Activated T-helper 1 cell treated with anti-CD3 and anti-CD28 coated beads, Interleukin-12 subunit alpha, Interleukin-12 subunit beta, Interleukin-2, Interleukin-4 antibody, amounts not matched to agents 30 ng/mL and 10 ng/mL and 1 ng/mL, durations not matched to agents 14 hours and 24 hours and 36 hours (primary cell): ENCODE measurements around the gene ASIC3. TPM values are rescaled to one million over a fixed set of nuclear protein-coding genes. Genes with fewer than 3 reads are reported as not detected.

ENCODE experiments used
- DNase-seq: peaks from one replicate; pipeline ENCODE4 v3.0.0; 2021; ENCODE audit warnings: low spot score
- H3K27ac Mint-ChIP-seq: one replicate; pipeline ENCODE4 v1.8.0; 2021; ENCODE audit warnings: mild to moderate bottlenecking, mixed read lengths
- H3K27me3 Mint-ChIP-seq: one replicate; pipeline ENCODE4 v1.8.0; 2022; ENCODE audit warnings: mild to moderate bottlenecking, moderate library complexity, mixed read lengths; ENCODE audit not compliant: insufficient read depth
- H3K36me3 Mint-ChIP-seq: one replicate; pipeline ENCODE4 v1.8.0; 2021; ENCODE audit warnings: low read depth, mixed read lengths
- H3K4me1 Mint-ChIP-seq: one replicate; pipeline ENCODE4 v1.8.0; 2021; ENCODE audit warnings: low read depth, mixed read lengths
- H3K4me3 Mint-ChIP-seq: one replicate; pipeline ENCODE4 v1.8.0; 2021; ENCODE audit warnings: mild to moderate bottlenecking, moderate library complexity, mixed read lengths
- H3K9me3 Mint-ChIP-seq: one replicate; pipeline ENCODE4 v1.8.0; 2021; ENCODE audit warnings: mixed read lengths
- intact Hi-C: fragments of 100-400 bp; cut with micrococcal nuclease; formaldehyde crosslinking; loops from one replicate; pipeline ENCODE4 v1.15.1; 2024
- total RNA-seq: library from RNA; stranded (reverse); gene quantifications from 2 replicates; pipeline ENCODE4 v1.2.3, GENCODE V29; 2022

Gene ASIC3
- total RNA-seq, 1 donor from 2014 or later, result 1.9 TPM

GRCh38 chr7:151057506-151057988 lies 9.2 kb downstream of the ASIC3 start, which contains the start of gene CDK5:
Gene CDK5, minus strand, starts transcription at chr7:151057897. Its CDS starts 49 bp downstream, at chr7:151057848.
- H3K4me1 Mint-ChIP-seq, result peaks cover 53% of the 10 kb centered on the region
- intact Hi-C loops, result loop anchor here (1.0 kb wide), 1 partner anchor 49 kb away; no protein-coding TSS in a partner anchor
- H3K27me3 Mint-ChIP-seq, result no peaks in the 10 kb centered on the region
- peak within 1 kb of the TSS; percentile 92 for H3K27ac Mint-ChIP-seq
- peaks cover 4% of the 10 kb centered on the region for H3K36me3 Mint-ChIP-seq
- no peaks in the 10 kb centered on the region for H3K9me3 Mint-ChIP-seq
- H3K4me3 Mint-ChIP-seq, result peak within 1 kb of the TSS; percentile 93
- DNase-seq, result no peak

GRCh38 chr7:151057989-151058780 lies 9.9 kb downstream of the ASIC3 start:
- Mint-ChIP-seq H3K4me1 (peaks cover 46% of the 10 kb centered on the region), H3K27ac (peak overlapping the region; percentile 92), H3K9me3 (no peaks in the 10 kb centered on the region), H3K36me3 (no peaks in the 10 kb centered on the region), H3K4me3 (peak overlapping the region; percentile 93), H3K27me3 (no peaks in the 10 kb centered on the region)
- peak; percentile 95 for DNase-seq
- intact Hi-C loops, result loop anchor here (1.0 to 2.0 kb wide), 7 partner anchors 19 to 736 kb away; partner anchors contain the start of genes ABCB8, ABCF2 and FASTK

DNA sequence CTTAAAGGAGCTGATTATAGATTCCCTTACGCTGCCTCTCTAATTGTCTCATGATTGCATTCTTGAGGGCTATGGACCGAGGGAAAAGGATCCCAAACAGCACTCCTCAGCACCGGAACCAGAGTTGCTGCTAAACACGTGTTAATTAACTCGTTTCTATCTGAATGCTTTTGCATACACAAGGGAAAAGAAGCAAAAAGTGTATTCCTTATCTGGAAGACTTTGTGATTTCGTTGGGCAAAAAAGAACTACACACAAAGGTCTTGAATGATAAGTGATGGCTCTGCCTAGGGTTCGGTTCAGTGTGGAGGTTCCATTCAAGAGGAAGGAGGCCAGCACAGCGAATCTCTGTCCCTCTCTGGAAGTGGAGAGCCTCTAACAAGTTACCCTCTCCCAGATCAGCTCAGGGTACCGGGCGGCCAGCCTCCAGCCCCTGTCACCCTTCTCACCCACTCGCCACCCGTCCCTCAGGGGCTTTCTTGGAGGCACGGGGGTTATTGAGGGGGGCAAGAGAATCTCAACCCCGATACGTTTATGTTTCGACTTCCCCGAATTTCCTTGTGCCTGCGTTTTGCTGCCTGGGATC lies 10.5 kb downstream of the ASIC3 start:
- Mint-ChIP-seq H3K4me1 (peaks cover 44% of the 10 kb centered on the region), H3K4me3 (peak overlapping the region; percentile 93), H3K27me3 (no peaks in the 10 kb centered on the region), H3K27ac (peak overlapping the region; percentile 92), H3K36me3 (no peaks in the 10 kb centered on the region), H3K9me3 (no peaks in the 10 kb centered on the region)
- intact Hi-C loops, result loop anchor here (1.0 to 2.0 kb wide), 7 partner anchors 20 to 737 kb away; partner anchors contain the start of genes ABCB8, ABCF2 and FASTK
- DNase-seq, result no peak

GRCh38 chr7:151059367-151060112 lies 11.2 kb downstream of the ASIC3 start, which contains the start of gene SLC4A2:
Gene SLC4A2, plus strand, starts transcription at chr7:151059589. Its CDS starts 2,399 bp downstream, at chr7:151061988.
- Mint-ChIP-seq H3K4me1 (peaks cover 44% of the 10 kb centered on the region), H3K27me3 (no peaks in the 10 kb centered on the region), H3K36me3 (no peaks in the 10 kb centered on the region), H3K27ac (peak within 1 kb of the TSS; percentile 92), H3K9me3 (no peaks in the 10 kb centered on the region), H3K4me3 (peak within 1 kb of the TSS; percentile 93)
- DNase-seq, result peak; percentile 70
- intact Hi-C loops, result loop anchor here (1.0 to 2.0 kb wide), 2 partner anchors 41 to 52 kb away; no protein-coding TSS in a partner anchor

DNA sequence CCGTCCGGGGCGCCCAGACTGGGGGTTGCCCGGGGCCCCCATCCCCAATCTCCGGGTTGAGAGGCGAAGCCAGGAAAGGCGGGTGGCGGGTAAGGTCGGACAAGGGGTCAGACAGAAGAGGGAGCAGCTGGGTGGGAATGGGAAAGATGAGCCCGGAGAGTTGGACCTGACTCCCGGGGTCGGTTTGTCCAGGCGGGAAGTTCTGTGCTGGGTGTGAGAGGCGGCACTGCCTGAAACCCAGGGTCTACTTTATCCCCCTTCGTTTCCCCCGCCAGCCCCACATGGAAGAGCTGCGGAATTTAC lies 11.7 kb downstream of the ASIC3 start:
- no peak for DNase-seq
- intact Hi-C loops, result no loop called here
- H3K9me3 Mint-ChIP-seq, result no peaks in the 10 kb centered on the region
- H3K36me3 Mint-ChIP-seq, result no peaks in the 10 kb centered on the region
- peak overlapping the region; percentile 86 for H3K4me3 Mint-ChIP-seq
- peak overlapping the region; percentile 34 for H3K27ac Mint-ChIP-seq
- no peaks in the 10 kb centered on the region for H3K27me3 Mint-ChIP-seq
- H3K4me1 Mint-ChIP-seq, result peaks cover 44% of the 10 kb centered on the region

GRCh38 chr7:151060416-151061212 lies 12.3 kb downstream of the ASIC3 start:
- Mint-ChIP-seq H3K4me1 (peaks cover 44% of the 10 kb centered on the region), H3K4me3 (peak overlapping the region; percentile 86), H3K9me3 (no peaks in the 10 kb centered on the region), H3K27me3 (no peaks in the 10 kb centered on the region), H3K36me3 (peaks cover 4% of the 10 kb centered on the region), H3K27ac (peak overlapping the region; percentile 34)
- DNase-seq, result no peak
- intact Hi-C loops, result no loop called here

GRCh38 chr7:151061213-151062110 lies 13.1 kb downstream of the ASIC3 start:
- Mint-ChIP-seq H3K27ac (peak overlapping the region; percentile 29), H3K9me3 (no peaks in the 10 kb centered on the region), H3K27me3 (no peaks in the 10 kb centered on the region), H3K4me1 (peaks cover 39% of the 10 kb centered on the region), H3K4me3 (peak overlapping the region; percentile 86), H3K36me3 (peaks cover 4% of the 10 kb centered on the region)
- no peak for DNase-seq
- intact Hi-C loops, result no loop called here

DNA sequence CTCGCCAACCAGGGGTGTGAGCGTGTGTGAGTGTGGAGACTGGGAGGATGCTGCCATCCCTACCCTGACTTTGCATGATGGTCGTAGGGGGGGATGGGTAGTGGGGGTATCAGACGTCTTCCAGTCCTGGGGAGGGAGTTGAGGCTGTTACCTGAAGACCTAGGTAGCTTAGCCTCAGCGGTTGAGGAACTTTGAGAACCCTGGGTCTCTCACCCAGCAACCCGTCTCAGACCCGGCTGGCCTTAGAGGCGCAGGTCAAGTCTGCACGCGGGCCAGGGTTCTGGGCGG lies 13.7 kb downstream of the ASIC3 start:
- H3K4me3 Mint-ChIP-seq, result peak overlapping the region; percentile 86
- H3K27ac Mint-ChIP-seq, result no peak overlapping the region
- no peaks in the 10 kb centered on the region for H3K27me3 Mint-ChIP-seq
- intact Hi-C loops, result no loop called here
- peaks cover 4% of the 10 kb centered on the region for H3K36me3 Mint-ChIP-seq
- no peak for DNase-seq
- no peaks in the 10 kb centered on the region for H3K9me3 Mint-ChIP-seq
- H3K4me1 Mint-ChIP-seq, result peaks cover 33% of the 10 kb centered on the region

- Mint-ChIP-seq H3K36me3 (peaks cover 4% of the 10 kb centered on the region), H3K27me3 (no peaks in the 10 kb centered on the region), H3K4me3 (no peak overlapping the region), H3K27ac (no peak overlapping the region), H3K9me3 (no peaks in the 10 kb centered on the region), H3K4me1 (peaks cover 27% of the 10 kb centered on the region)
- intact Hi-C loops, result no loop called here
- no peak for DNase-seq
Observed at GRCh38 chr7:151062399-151063211, 14.3 kb downstream of the ASIC3 start.

DNA sequence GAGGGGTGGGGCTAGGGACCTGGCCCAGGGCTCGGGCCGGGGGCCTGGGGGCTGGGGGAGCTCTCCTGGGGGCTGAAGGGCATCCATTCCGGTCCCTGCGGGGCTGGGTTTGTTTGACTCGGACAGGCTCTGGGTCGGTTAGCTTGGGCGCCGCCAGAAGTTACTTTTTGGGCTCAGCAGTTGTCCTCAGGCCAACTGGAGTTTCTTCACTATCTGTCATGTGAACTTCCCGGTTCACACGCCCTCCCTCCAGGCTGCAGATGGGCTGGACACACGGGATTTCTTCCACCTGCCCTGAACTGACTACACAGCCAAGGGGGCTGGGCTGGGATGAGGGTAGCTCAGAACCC lies 14.9 kb downstream of the ASIC3 start:
- H3K27me3 Mint-ChIP-seq, result no peaks in the 10 kb centered on the region
- intact Hi-C loops, result no loop called here
- peaks cover 26% of the 10 kb centered on the region for H3K4me1 Mint-ChIP-seq
- H3K27ac Mint-ChIP-seq, result no peak overlapping the region
- H3K36me3 Mint-ChIP-seq, result peaks cover 4% of the 10 kb centered on the region
- no peak for DNase-seq
- no peaks in the 10 kb centered on the region for H3K9me3 Mint-ChIP-seq
- H3K4me3 Mint-ChIP-seq, result peak overlapping the region; percentile 17

- Mint-ChIP-seq H3K4me3 (no peak overlapping the region), H3K9me3 (no peaks in the 10 kb centered on the region), H3K27ac (no peak overlapping the region), H3K4me1 (peaks cover 17% of the 10 kb centered on the region), H3K27me3 (no peaks in the 10 kb centered on the region), H3K36me3 (peaks cover 7% of the 10 kb centered on the region)
- no peak for DNase-seq
- intact Hi-C loops, result no loop called here
Observed at GRCh38 chr7:151064454-151064853, 16.1 kb downstream of the ASIC3 start.
